ENCODE results near the gene RPS27L. TPM values are rescaled to one million over a fixed set of nuclear protein-coding genes. Genes with fewer than 3 reads are reported as not detected.

Gene RPS27L
- total and polyA plus RNA-seq, 2 of the 8 experiments (the other 6 are each of a cell fraction or from before 2014, with no cell fraction given), result 115 to 143 TPM

DNA sequence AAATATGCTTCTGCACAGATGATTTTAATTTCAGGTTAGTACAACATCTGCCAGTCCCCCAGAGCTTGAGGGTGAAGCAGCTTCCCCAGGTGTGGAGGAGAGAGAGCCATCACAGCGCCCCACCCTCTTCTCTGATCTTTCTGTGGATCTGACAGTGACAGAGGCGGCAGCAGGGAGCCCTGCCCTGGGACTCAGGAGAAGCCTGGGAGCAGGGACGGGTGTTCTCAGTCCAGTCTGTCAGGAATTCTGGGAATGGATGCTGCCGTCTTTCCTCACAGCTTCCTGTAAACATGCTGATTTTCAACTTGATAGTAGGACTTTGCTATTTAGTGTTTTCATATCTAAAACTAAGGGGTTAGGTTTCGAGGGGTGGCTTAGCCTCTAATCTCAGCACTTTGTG is 20.8 kb upstream of the RPS27L start (continued):
- TF ChIP-seq HDAC2 (IDR thresholded peaks at IDR 0.05; ENCODE audit: borderline replicate concordance in 1 of 2, low read depth in 2 of 2, low read length in 2 of 2), result no peak
- TF ChIP-seq JUND (IDR thresholded peaks at IDR 0.05; ENCODE audit: low read length), result no peak
- TF ChIP-seq NANOG (IDR thresholded peaks at IDR 0.05; ENCODE audit: insufficient read depth, low read depth, low read length, poor library complexity, severe bottlenecking), result no peak

Measured in H1 (cell line).